ENCODE data around the gene PTGES2. TPM values are rescaled to one million over a fixed set of nuclear protein-coding genes. Genes with fewer than 3 reads are reported as not detected.

The PTGES2 gene
- total and polyA plus RNA-seq, 2 of the 13 experiments (the other 11 are each of a cell fraction or from before 2014, with no cell fraction given), result 63.7 to 79.8 TPM

DNA sequence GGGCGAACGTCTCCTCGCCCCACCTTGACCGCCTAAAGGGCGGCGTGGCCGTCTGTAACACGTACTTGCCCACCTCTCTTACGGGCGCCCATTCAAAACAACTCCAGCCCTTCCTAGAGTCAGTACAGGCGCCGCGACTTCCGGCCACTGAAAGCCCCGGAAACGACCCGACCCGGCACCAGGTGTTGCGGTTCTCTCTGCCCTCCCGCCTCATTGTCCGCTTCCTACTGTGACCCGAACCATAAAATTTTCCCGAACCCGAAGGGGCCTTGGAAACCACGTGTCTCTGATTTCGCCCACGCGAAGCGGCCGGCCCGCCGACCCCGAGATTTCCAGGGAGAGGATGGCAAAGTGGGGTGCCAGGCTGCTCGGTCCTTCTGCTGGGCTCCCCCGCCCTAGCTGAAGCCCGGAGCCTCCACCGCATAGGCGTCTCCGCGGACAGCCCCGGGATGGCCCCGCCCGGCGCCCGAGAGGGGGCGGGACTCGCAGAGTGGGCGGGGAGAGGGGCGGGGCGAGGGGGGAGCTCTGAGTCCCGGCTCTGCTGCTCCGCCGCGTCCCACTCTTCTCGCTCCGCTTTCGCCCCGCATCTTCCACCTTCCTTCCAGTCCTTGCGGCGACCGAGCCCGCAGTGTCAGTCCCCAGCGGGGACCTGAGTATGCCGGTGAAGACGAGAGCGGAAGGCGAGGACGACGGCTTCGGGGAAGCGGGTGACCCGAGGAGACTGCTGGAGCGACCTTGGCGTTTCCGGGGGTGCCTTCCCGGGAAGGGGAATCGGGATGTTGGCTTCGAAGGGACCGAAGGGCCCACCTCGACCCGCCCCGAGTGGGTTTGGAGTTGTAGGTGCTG, 684 bp upstream of the PTGES2 start (continued):
- TF ChIP-seq, protein P1, sequence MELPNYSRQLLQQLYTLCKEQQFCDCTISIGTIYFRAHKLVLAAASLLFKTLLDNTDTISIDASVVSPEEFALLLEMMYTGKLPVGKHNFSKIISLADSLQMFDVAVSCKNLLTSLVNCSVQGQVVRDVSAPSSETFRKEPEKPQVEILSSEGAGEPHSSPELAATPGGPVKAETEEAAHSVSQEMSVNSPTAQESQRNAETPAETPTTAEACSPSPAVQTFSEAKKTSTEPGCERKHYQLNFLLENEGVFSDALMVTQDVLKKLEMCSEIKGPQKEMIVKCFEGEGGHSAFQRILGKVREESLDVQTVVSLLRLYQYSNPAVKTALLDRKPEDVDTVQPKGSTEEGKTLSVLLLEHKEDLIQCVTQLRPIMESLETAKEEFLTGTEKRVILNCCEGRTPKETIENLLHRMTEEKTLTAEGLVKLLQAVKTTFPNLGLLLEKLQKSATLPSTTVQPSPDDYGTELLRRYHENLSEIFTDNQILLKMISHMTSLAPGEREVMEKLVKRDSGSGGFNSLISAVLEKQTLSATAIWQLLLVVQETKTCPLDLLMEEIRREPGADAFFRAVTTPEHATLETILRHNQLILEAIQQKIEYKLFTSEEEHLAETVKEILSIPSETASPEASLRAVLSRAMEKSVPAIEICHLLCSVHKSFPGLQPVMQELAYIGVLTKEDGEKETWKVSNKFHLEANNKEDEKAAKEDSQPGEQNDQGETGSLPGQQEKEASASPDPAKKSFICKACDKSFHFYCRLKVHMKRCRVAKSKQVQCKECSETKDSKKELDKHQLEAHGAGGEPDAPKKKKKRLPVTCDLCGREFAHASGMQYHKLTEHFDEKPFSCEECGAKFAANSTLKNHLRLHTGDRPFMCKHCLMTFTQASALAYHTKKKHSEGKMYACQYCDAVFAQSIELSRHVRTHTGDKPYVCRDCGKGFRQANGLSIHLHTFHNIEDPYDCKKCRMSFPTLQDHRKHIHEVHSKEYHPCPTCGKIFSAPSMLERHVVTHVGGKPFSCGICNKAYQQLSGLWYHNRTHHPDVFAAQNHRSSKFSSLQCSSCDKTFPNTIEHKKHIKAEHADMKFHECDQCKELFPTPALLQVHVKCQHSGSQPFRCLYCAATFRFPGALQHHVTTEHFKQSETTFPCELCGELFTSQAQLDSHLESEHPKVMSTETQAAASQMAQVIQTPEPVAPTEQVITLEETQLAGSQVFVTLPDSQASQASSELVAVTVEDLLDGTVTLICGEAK (IDR thresholded peaks at IDR 0.05), result no peak
- TF ChIP-seq, protein P1 (CRISPR knock-in tag; IDR thresholded peaks at IDR 0.05), result no peak
- TF ChIP-seq ZSCAN9 (CRISPR knock-in tag; IDR thresholded peaks at IDR 0.05; ENCODE audit: borderline replicate concordance) (no peak), TAF15 (IDR thresholded peaks at IDR 0.05; ENCODE audit: low read depth, low read length, poor library complexity, severe bottlenecking) (no peak), ZMYM2 (CRISPR knock-in tag; IDR thresholded peaks at IDR 0.05) (no peak), DNMT1 (CRISPR knock-in tag; IDR thresholded peaks at IDR 0.05) (no peak), NKX3-1 (CRISPR knock-in tag; IDR thresholded peaks at IDR 0.05) (no peak), HNRNPLL (IDR thresholded peaks at IDR 0.05; ENCODE audit: low read depth, low read length, poor library complexity, severe bottlenecking) (peak; percentile 61), SOX5 (CRISPR knock-in tag; IDR thresholded peaks at IDR 0.05; ENCODE audit: borderline replicate concordance) (0 out of 2 replicates have a peak, but pooled peaks have one; percentile 7)
- TF ChIP-seq, protein P2, sequence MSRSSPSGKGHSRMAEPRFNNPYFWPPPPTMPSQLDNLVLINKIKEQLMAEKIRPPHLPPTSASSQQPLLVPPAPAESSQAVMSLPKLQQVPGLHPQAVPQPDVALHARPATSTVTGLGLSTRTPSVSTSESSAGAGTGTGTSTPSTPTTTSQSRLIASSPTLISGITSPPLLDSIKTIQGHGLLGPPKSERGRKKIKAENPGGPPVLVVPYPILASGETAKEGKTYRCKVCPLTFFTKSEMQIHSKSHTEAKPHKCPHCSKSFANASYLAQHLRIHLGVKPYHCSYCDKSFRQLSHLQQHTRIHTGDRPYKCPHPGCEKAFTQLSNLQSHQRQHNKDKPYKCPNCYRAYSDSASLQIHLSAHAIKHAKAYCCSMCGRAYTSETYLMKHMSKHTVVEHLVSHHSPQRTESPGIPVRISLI (CRISPR knock-in tag; IDR thresholded peaks at IDR 0.05; ENCODE audit: borderline replicate concordance), result no peak
- TF ChIP-seq, protein P3, sequence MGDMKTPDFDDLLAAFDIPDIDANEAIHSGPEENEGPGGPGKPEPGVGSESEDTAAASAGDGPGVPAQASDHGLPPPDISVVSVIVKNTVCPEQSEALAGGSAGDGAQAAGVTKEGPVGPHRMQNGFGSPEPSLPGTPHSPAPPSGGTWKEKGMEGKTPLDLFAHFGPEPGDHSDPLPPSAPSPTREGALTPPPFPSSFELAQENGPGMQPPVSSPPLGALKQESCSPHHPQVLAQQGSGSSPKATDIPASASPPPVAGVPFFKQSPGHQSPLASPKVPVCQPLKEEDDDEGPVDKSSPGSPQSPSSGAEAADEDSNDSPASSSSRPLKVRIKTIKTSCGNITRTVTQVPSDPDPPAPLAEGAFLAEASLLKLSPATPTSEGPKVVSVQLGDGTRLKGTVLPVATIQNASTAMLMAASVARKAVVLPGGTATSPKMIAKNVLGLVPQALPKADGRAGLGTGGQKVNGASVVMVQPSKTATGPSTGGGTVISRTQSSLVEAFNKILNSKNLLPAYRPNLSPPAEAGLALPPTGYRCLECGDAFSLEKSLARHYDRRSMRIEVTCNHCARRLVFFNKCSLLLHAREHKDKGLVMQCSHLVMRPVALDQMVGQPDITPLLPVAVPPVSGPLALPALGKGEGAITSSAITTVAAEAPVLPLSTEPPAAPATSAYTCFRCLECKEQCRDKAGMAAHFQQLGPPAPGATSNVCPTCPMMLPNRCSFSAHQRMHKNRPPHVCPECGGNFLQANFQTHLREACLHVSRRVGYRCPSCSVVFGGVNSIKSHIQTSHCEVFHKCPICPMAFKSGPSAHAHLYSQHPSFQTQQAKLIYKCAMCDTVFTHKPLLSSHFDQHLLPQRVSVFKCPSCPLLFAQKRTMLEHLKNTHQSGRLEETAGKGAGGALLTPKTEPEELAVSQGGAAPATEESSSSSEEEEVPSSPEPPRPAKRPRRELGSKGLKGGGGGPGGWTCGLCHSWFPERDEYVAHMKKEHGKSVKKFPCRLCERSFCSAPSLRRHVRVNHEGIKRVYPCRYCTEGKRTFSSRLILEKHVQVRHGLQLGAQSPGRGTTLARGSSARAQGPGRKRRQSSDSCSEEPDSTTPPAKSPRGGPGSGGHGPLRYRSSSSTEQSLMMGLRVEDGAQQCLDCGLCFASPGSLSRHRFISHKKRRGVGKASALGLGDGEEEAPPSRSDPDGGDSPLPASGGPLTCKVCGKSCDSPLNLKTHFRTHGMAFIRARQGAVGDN (CRISPR knock-in tag; IDR thresholded peaks at IDR 0.05), result peak; percentile 86
- TF ChIP-seq, protein P4, sequence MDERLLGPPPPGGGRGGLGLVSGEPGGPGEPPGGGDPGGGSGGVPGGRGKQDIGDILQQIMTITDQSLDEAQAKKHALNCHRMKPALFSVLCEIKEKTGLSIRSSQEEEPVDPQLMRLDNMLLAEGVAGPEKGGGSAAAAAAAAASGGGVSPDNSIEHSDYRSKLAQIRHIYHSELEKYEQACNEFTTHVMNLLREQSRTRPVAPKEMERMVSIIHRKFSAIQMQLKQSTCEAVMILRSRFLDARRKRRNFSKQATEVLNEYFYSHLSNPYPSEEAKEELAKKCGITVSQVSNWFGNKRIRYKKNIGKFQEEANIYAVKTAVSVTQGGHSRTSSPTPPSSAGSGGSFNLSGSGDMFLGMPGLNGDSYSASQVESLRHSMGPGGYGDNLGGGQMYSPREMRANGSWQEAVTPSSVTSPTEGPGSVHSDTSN (CRISPR knock-in tag; IDR thresholded peaks at IDR 0.05), result no peak
